Endothelial cell of umbilical vein (primary cell): ENCODE measurements around the gene PLB1. TPM values are rescaled to one million over a fixed set of nuclear protein-coding genes. Genes with fewer than 3 reads are reported as not detected.
A peak's percentile ranks its signal among the peaks of the same experiment; 100 is the strongest.

ENCODE experiments used
- BruUV-seq: library from RNA; stranded (reverse); fragments of 400-500 nt; replicated peaks from 2 replicates; lab custom pipeline; 2021; lab: Mats Ljungman, UMichigan
- CTCF ChIA-PET: fragments of 300-600, 350-600 bp; sonication (Branson Sonifier 250); formaldehyde crosslinking; loops from one replicate; lab custom pipeline; 2021; ENCODE audit warnings: antibody characterized with exemption, inconsistent platforms; lab: Charles Lee
- POLR2A ChIA-PET: fragments of 300-600, 350-600 bp; sonication (Branson Sonifier 250); formaldehyde crosslinking; loops from one replicate; lab custom pipeline; 2021; ENCODE audit warnings: antibody characterized with exemption, inconsistent platforms; lab: Charles Lee
- DNase-seq: peaks from one replicate; pipeline ENCODE4 v3.0.0-alpha.2; 2011; ENCODE audit warnings: low read depth, low spot score
- FAIRE-seq: peaks from 2 replicates; lab custom pipeline; 2011; peaks lifted over from hg19 to GRCh38; lab: Jason Lieb, UNC
- H2AFZ ChIP-seq: 2 replicates; pipeline ENCODE4 v1.6.0; 2012; ENCODE audit warnings: low read depth, low read length, control low read depth, inconsistent platforms
- H3K27ac ChIP-seq: 2 replicates; pipeline ENCODE4 v1.5.1; 2011; ENCODE audit warnings: low read depth, mild to moderate bottlenecking, control low read depth, low read length, moderate library complexity; ENCODE audit not compliant: insufficient read depth
- H3K27me3 ChIP-seq, 2 experiments: 2 replicates each; pipeline versions ENCODE4 v1.6.0 to v1.6.1; 2011; ENCODE audit warnings: low read length in 2 of 2, mixed read lengths in 1 of 2; ENCODE audit not compliant: control insufficient read depth in 2 of 2, insufficient read depth in 2 of 2
- H3K36me3 ChIP-seq, 2 experiments: 2 replicates in 1 of 2; 3 replicates in 1 of 2; pipeline ENCODE4 v1.5.1; 2011; ENCODE audit warnings: low read length in 2 of 2, mild to moderate bottlenecking in 1 of 2, moderate library complexity in 1 of 2; ENCODE audit not compliant: control insufficient read depth in 2 of 2, insufficient read depth in 2 of 2; ENCODE audit errors: extremely low read depth in 1 of 2
- H3K4me1 ChIP-seq: 3 replicates; pipeline ENCODE4 v1.5.1; 2011; ENCODE audit warnings: mild to moderate bottlenecking, low read length; ENCODE audit not compliant: control insufficient read depth, insufficient read depth; ENCODE audit errors: extremely low read depth
- H3K4me2 ChIP-seq: 2 replicates; pipeline ENCODE4 v1.6.1; 2011; ENCODE audit warnings: low read length, control low read depth, mixed read lengths; ENCODE audit not compliant: insufficient read depth
- H3K4me3 ChIP-seq, 3 experiments: fragments of 200-600 bp in 1 of 3; sonication (generic), shearing (Covaris generic) in 1 of 3; replicated peaks in 1 of 3; 2 replicates each; pipeline ENCODE4 v1.5.1; 2011 to 2016; ENCODE audit warnings: control low read depth in 3 of 3, low read length in 3 of 3, mild to moderate bottlenecking in 2 of 3, inconsistent platforms in 1 of 3, low read depth in 1 of 3, moderate library complexity in 1 of 3; ENCODE audit not compliant: insufficient read depth in 1 of 3
- H3K79me2 ChIP-seq: 2 replicates; pipeline ENCODE4 v1.6.0; 2012; ENCODE audit warnings: low read length, inconsistent platforms; ENCODE audit not compliant: control insufficient read depth, insufficient read depth
- H3K9ac ChIP-seq: replicated peaks from 2 replicates; pipeline ENCODE3; 2011; ENCODE audit warnings: low read length, control low read depth; ENCODE audit not compliant: insufficient read depth; ENCODE audit errors: extremely low read depth
- H3K9me1 ChIP-seq: replicated peaks from 3 replicates; pipeline ENCODE4 v1.6.0; 2011; ENCODE audit warnings: mild to moderate bottlenecking, low read length; ENCODE audit not compliant: control insufficient read depth, insufficient read depth; ENCODE audit errors: extremely low read depth
- H3K9me3 ChIP-seq: replicated peaks from 2 replicates; pipeline ENCODE4 v1.5.1; 2012; ENCODE audit warnings: low read length, inconsistent platforms; ENCODE audit not compliant: control insufficient read depth, insufficient read depth
- H4K20me1 ChIP-seq: replicated peaks from 2 replicates; pipeline ENCODE3; 2011; ENCODE audit warnings: mild to moderate bottlenecking, low read length; ENCODE audit not compliant: control insufficient read depth, insufficient read depth; ENCODE audit errors: extremely low read depth
- CTCF ChIP-seq, 2 donors: IDR thresholded peaks; 1 replicate in 1 of 2; 2 replicates in 1 of 2; pipeline ENCODE4 v1.5.1; 2011; ENCODE audit warnings: low read length in 2 of 2, mild to moderate bottlenecking in 2 of 2, moderate library complexity in 2 of 2, control low read depth in 1 of 2, inconsistent platforms in 1 of 2, low read depth in 1 of 2; ENCODE audit not compliant: insufficient read depth in 1 of 2; ENCODE audit errors: extremely low read depth in 1 of 2
- EZH2 ChIP-seq: IDR thresholded peaks from 2 replicates; pipeline ENCODE4 v1.6.1; 2012; ENCODE audit warnings: borderline replicate concordance, low read depth, mild to moderate bottlenecking, moderate library complexity, low read length, inconsistent platforms; ENCODE audit not compliant: severe bottlenecking
- FOS ChIP-seq: IDR thresholded peaks from 2 replicates; pipeline ENCODE4 v1.6.1; 2011; ENCODE audit warnings: mild to moderate bottlenecking, low read length, moderate library complexity, borderline replicate concordance; ENCODE audit not compliant: insufficient read depth
- GATA2 ChIP-seq: IDR thresholded peaks from 2 replicates; pipeline ENCODE4 v1.7.0; 2011; ENCODE audit warnings: low read depth, mild to moderate bottlenecking, moderate library complexity, mixed read lengths, low read length; ENCODE audit not compliant: insufficient read length, insufficient read depth
- JUN ChIP-seq: IDR thresholded peaks from 2 replicates; pipeline ENCODE4 v1.6.1; 2011; ENCODE audit warnings: borderline replicate concordance, low read depth; ENCODE audit not compliant: insufficient read length, insufficient read depth
- MAX ChIP-seq: IDR thresholded peaks from 2 replicates; pipeline ENCODE4 v1.6.1; 2011; ENCODE audit not compliant: insufficient read depth, insufficient read length
- MYC ChIP-seq: IDR thresholded peaks from one replicate; pipeline ENCODE4 v1.6.1; 2011; ENCODE audit warnings: mild to moderate bottlenecking, low read depth, low read length
- POLR2A ChIP-seq: IDR thresholded peaks from 2 replicates; pipeline ENCODE4 v1.6.1; 2012; ENCODE audit warnings: low read depth, mild to moderate bottlenecking, control low read depth, low read length
- POLR2AphosphoS5 ChIP-seq: IDR thresholded peaks from 2 replicates; pipeline ENCODE4 v1.6.1; 2012; ENCODE audit warnings: low read depth, mild to moderate bottlenecking, control low read depth, low read length, moderate library complexity; ENCODE audit not compliant: insufficient read depth
- dilution Hi-C: fragments of 300-500 bp; cut with MboI; formaldehyde crosslinking; loops from one replicate; pipeline ENCODE4 v1.15.0; 2019; ENCODE audit warnings: low sequenced_read_pairs; ENCODE audit not compliant: extremely low pct_ligation_motif_present
- intact Hi-C: fragments of 100-400 bp; cut with micrococcal nuclease; formaldehyde crosslinking; loops from one replicate; pipeline ENCODE4 v1.10.0; 2022
- polyA plus RNA-seq, 4 experiments: library from polyadenylated mRNA; depleted of rRNA in 3 of 4; stranded (reverse) in 3 of 4; unstranded in 1 of 4; fragments of >200 nt; gene quantifications; 2 replicates each; pipeline versions ENCODE4 v1.2.1 to v1.2.3, GENCODE V29; 2011 to 2012; ENCODE audit warnings: missing spikeins in 1 of 4
- total RNA-seq: library from RNA; stranded (reverse); gene quantifications from 2 replicates; pipeline ENCODE4 v1.2.3, GENCODE V29; 2021

Gene PLB1
- total and polyA plus RNA-seq, 2 donors (not counting 3 experiments of a cell fraction or from before 2014, with no cell fraction given): 0.75 to 0.80 TPM

- DNase-seq: peak; percentile 52
- dilution Hi-C loops: no loop called here
Observed at GRCh38 chr2:28676152-28676835, 180.4 kb downstream of the PLB1 start.

GRCh38 chr2:28678175-28678855 lies 182.5 kb downstream of the PLB1 start:
- dilution Hi-C loops: no loop called here

More at GRCh38 chr2:28676152-28676835, 180.4 kb downstream of the PLB1 start:
- no peaks in the 10 kb centered on the region for H3K36me3 ChIP-seq
- POLR2A ChIA-PET: no interaction called here
- H3K9me3 ChIP-seq: no peaks in the 10 kb centered on the region
- H3K27me3 ChIP-seq: no peaks in the 10 kb centered on the region
- peak overlapping the region; percentile 46 for H2AFZ ChIP-seq
- intact Hi-C loops: no loop called here
- no peak overlapping the region for H3K4me2 ChIP-seq
- no peaks in the 10 kb centered on the region for H3K9me1 ChIP-seq
- no peak overlapping the region for H3K4me3 ChIP-seq
- H3K79me2 ChIP-seq: no peaks in the 10 kb centered on the region
- H4K20me1 ChIP-seq: no peaks in the 10 kb centered on the region
- peak; percentile 74 for FAIRE-seq
- TF ChIP-seq MAX (no peak), EZH2 (no peak)
- no peak overlapping the region for H3K27ac ChIP-seq
- CTCF ChIA-PET: interaction anchor here (1.0 to 1.6 kb wide), 4 partner anchors 12 to 82 kb away, joined by 3 to 9 read pairs (median 6); no protein-coding TSS in a partner anchor
- no TSS peak for BruUV-seq
- H3K9ac ChIP-seq: no peak overlapping the region
- peaks cover 13% of the 10 kb centered on the region for H3K4me1 ChIP-seq

More at GRCh38 chr2:28678175-28678855, 182.5 kb downstream of the PLB1 start:
- TF ChIP-seq POLR2A (no peak), EZH2 (no peak), CTCF (IDR thresholded peaks at IDR 0.05; ENCODE audit: extremely low read depth in 1 of 2, insufficient read depth in 1 of 2, low read depth in 1 of 2, low read length in 2 of 2) (no peak), GATA2 (no peak), POLR2AphosphoS5 (no peak), MYC (no peak), JUN (no peak), MAX (no peak), FOS (no peak)
- H3K79me2 ChIP-seq: no peaks in the 10 kb centered on the region
- intact Hi-C loops: no loop called here
- FAIRE-seq: no peak
- H3K9me3 ChIP-seq: no peaks in the 10 kb centered on the region
- no TSS peak for BruUV-seq
- peaks cover 17% of the 10 kb centered on the region for H3K4me1 ChIP-seq
- no peaks in the 10 kb centered on the region for H4K20me1 ChIP-seq
- H3K36me3 ChIP-seq: no peaks in the 10 kb centered on the region
- ChIA-PET CTCF (no interaction called here), POLR2A (no interaction called here)
- H3K4me2 ChIP-seq: no peak overlapping the region
- no peak overlapping the region for H3K4me3 ChIP-seq
- H3K27ac ChIP-seq: no peak overlapping the region
- no peak for DNase-seq
- H3K9ac ChIP-seq: no peak overlapping the region
- H3K9me1 ChIP-seq: no peaks in the 10 kb centered on the region
- no peak overlapping the region for H2AFZ ChIP-seq
- no peaks in the 10 kb centered on the region for H3K27me3 ChIP-seq
